ENCODE data around the gene STS.

The STS gene

GRCh38 chrX:7190157-7190556 is 42.6 kb downstream of the STS start:
- no peak overlapping the region for H3K4me3 ChIP-seq (ENCODE audit: severe bottlenecking)
- ATAC-seq (ENCODE audit: low read depth), result no peak
- no peak for DNase-seq (ENCODE audit: low spot score)
- H3K36me3 ChIP-seq (ENCODE audit: low read depth), result no peaks in the 10 kb centered on the region
- H3K4me1 ChIP-seq (ENCODE audit: insufficient read depth, poor library complexity, severe bottlenecking), result no peaks in the 10 kb centered on the region
- no peak overlapping the region for H3K27ac ChIP-seq (ENCODE audit: poor library complexity, severe bottlenecking)
- TF ChIP-seq, protein P1, sequence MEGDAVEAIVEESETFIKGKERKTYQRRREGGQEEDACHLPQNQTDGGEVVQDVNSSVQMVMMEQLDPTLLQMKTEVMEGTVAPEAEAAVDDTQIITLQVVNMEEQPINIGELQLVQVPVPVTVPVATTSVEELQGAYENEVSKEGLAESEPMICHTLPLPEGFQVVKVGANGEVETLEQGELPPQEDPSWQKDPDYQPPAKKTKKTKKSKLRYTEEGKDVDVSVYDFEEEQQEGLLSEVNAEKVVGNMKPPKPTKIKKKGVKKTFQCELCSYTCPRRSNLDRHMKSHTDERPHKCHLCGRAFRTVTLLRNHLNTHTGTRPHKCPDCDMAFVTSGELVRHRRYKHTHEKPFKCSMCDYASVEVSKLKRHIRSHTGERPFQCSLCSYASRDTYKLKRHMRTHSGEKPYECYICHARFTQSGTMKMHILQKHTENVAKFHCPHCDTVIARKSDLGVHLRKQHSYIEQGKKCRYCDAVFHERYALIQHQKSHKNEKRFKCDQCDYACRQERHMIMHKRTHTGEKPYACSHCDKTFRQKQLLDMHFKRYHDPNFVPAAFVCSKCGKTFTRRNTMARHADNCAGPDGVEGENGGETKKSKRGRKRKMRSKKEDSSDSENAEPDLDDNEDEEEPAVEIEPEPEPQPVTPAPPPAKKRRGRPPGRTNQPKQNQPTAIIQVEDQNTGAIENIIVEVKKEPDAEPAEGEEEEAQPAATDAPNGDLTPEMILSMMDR (IDR thresholded peaks at IDR 0.05; ENCODE audit: poor library complexity, severe bottlenecking), result no peak
- no peaks in the 10 kb centered on the region for H3K27me3 ChIP-seq (ENCODE audit: insufficient read depth, poor library complexity, severe bottlenecking)
- H3K9me3 ChIP-seq (ENCODE audit: severe bottlenecking), result no peaks in the 10 kb centered on the region

GRCh38 chrX:7191681-7192110 is 44.2 kb downstream of the STS start:
- no peaks in the 10 kb centered on the region for H3K9me3 ChIP-seq (ENCODE audit: severe bottlenecking)
- H3K36me3 ChIP-seq (ENCODE audit: low read depth), result no peaks in the 10 kb centered on the region
- no peaks in the 10 kb centered on the region for H3K27me3 ChIP-seq (ENCODE audit: insufficient read depth, poor library complexity, severe bottlenecking)
- no peaks in the 10 kb centered on the region for H3K4me1 ChIP-seq (ENCODE audit: insufficient read depth, poor library complexity, severe bottlenecking)
- DNase-seq (ENCODE audit: low spot score), result no peak
- no peak for ATAC-seq (ENCODE audit: low read depth)
- no peak overlapping the region for H3K4me3 ChIP-seq (ENCODE audit: severe bottlenecking)
- TF ChIP-seq, protein P1 (IDR thresholded peaks at IDR 0.05; ENCODE audit: poor library complexity, severe bottlenecking), result no peak
- no peak overlapping the region for H3K27ac ChIP-seq (ENCODE audit: poor library complexity, severe bottlenecking)

DNA sequence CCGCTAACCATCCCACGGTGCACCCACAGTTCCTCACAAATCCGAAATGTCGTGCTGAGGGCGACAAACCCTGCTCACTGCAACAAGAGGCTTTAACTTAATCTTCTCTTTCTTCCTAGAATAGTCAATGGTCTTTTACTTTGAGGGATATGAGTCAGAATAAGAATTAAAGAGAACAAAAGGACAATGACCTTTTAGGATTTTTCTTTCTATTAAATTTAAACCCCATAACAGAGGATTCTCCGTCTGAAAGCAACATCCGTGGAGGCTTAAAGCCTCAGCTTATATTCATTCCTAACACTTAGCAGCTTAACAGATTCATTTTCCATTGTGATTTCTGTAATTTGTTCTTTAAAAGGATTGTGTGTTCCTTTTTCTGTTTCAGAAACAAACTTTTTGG is 45.4 kb downstream of the STS start:
- ATAC-seq (ENCODE audit: low read depth) (no peak), DNase-seq (ENCODE audit: low spot score) (no peak)
- H3K4me3 ChIP-seq (ENCODE audit: severe bottlenecking), result no peak overlapping the region
- H3K9me3 ChIP-seq (ENCODE audit: severe bottlenecking), result no peaks in the 10 kb centered on the region
- H3K4me1 ChIP-seq (ENCODE audit: insufficient read depth, poor library complexity, severe bottlenecking), result no peaks in the 10 kb centered on the region
- no peak overlapping the region for H3K27ac ChIP-seq (ENCODE audit: poor library complexity, severe bottlenecking)
- H3K27me3 ChIP-seq (ENCODE audit: insufficient read depth, poor library complexity, severe bottlenecking), result no peaks in the 10 kb centered on the region
- TF ChIP-seq, protein P1 (IDR thresholded peaks at IDR 0.05; ENCODE audit: poor library complexity, severe bottlenecking), result no peak
- no peaks in the 10 kb centered on the region for H3K36me3 ChIP-seq (ENCODE audit: low read depth)

- TF ChIP-seq, protein P1 (IDR thresholded peaks at IDR 0.05; ENCODE audit: poor library complexity, severe bottlenecking), result no peak
- ATAC-seq (ENCODE audit: low read depth) (no peak), DNase-seq (ENCODE audit: low spot score) (no peak)
- Histone ChIP-seq H3K36me3 (ENCODE audit: low read depth) (no peaks in the 10 kb centered on the region), H3K27me3 (ENCODE audit: insufficient read depth, poor library complexity, severe bottlenecking) (no peaks in the 10 kb centered on the region), H3K27ac (ENCODE audit: poor library complexity, severe bottlenecking) (no peak overlapping the region), H3K4me3 (ENCODE audit: severe bottlenecking) (no peak overlapping the region), H3K9me3 (ENCODE audit: severe bottlenecking) (no peaks in the 10 kb centered on the region), H3K4me1 (ENCODE audit: insufficient read depth, poor library complexity, severe bottlenecking) (no peaks in the 10 kb centered on the region)
These were observed 47.1 kb downstream of the STS start for GRCh38 chrX:7194606-7195005.

All from RWPE2 (cell line).